H9 (cell line): ENCODE data around the gene LMF2. TPM values are rescaled to one million over a fixed set of nuclear protein-coding genes. Genes with fewer than 3 reads are reported as not detected.

Experiments
- DNase-seq: peaks from one replicate; pipeline ENCODE4 v3.0.0-alpha.2; 2017
- H2AFZ ChIP-seq: one replicate; pipeline ENCODE4 v1.6.1; 2013; ENCODE audit warnings: mild to moderate bottlenecking, low read length, control low read depth, moderate library complexity
- H2AK5ac ChIP-seq: 2 replicates; pipeline ENCODE4 v1.6.1; 2013; ENCODE audit warnings: low read length, control low read depth, mixed read lengths; ENCODE audit not compliant: insufficient read length
- H2BK120ac ChIP-seq: one replicate; pipeline ENCODE4 v1.6.1; 2013; ENCODE audit warnings: low read depth, mild to moderate bottlenecking, low read length, control low read depth, inconsistent platforms; ENCODE audit not compliant: poor library complexity, severe bottlenecking
- H2BK12ac ChIP-seq: 2 replicates; pipeline ENCODE4 v1.6.1; 2013; ENCODE audit warnings: low read length, control low read depth, mixed read lengths, low read depth; ENCODE audit not compliant: insufficient read length
- H2BK15ac ChIP-seq: 2 replicates; pipeline ENCODE4 v1.6.1; 2013; ENCODE audit warnings: low read depth, low read length, control low read depth
- H2BK20ac ChIP-seq: one replicate; pipeline ENCODE4 v1.6.1; 2013; ENCODE audit warnings: low read depth, mild to moderate bottlenecking, low read length, control low read depth, inconsistent platforms; ENCODE audit not compliant: poor library complexity, severe bottlenecking
- H2BK5ac ChIP-seq: 2 replicates; pipeline ENCODE4 v1.6.1; 2013; ENCODE audit warnings: low read length, control low read depth, mixed read lengths; ENCODE audit not compliant: insufficient read length
- H3K14ac ChIP-seq: 2 replicates; pipeline ENCODE4 v1.6.1; 2013; ENCODE audit warnings: low read length, control low read depth; ENCODE audit not compliant: insufficient read depth
- H3K18ac ChIP-seq: 2 replicates; pipeline ENCODE4 v1.6.1; 2013; ENCODE audit warnings: low read depth, mild to moderate bottlenecking, mixed read lengths, low read length, control low read depth; ENCODE audit not compliant: insufficient read length
- H3K23ac ChIP-seq: 2 replicates; pipeline ENCODE4 v1.6.1; 2013; ENCODE audit warnings: low read length, control low read depth, mixed read lengths, low read depth; ENCODE audit not compliant: insufficient read length
- H3K23me2 ChIP-seq: 2 replicates; pipeline ENCODE4 v1.6.1; 2013; ENCODE audit warnings: low read depth, mild to moderate bottlenecking, mixed read lengths, low read length, control low read depth; ENCODE audit not compliant: insufficient read length, poor library complexity, severe bottlenecking
- H3K27ac ChIP-seq: 2 replicates; pipeline ENCODE4 v1.5.1; 2013; ENCODE audit warnings: low read length, control low read depth, mixed read lengths, low read depth; ENCODE audit not compliant: insufficient read length
- H3K27me3 ChIP-seq: 2 replicates; pipeline ENCODE4 v1.6.1; 2013; ENCODE audit warnings: low read length, control low read depth, inconsistent platforms; ENCODE audit not compliant: insufficient read depth
- H3K4ac ChIP-seq: 2 replicates; pipeline ENCODE4 v1.6.1; 2013; ENCODE audit warnings: low read depth, mild to moderate bottlenecking, control low read depth, inconsistent platforms, low read length, moderate library complexity
- H3K4me1 ChIP-seq: 2 replicates; pipeline ENCODE4 v1.6.1; 2013; ENCODE audit warnings: low read length, control low read depth, inconsistent platforms; ENCODE audit not compliant: insufficient read depth
- H3K4me2 ChIP-seq: 2 replicates; pipeline ENCODE4 v1.6.1; 2013; ENCODE audit warnings: low read length, control low read depth, mixed read lengths; ENCODE audit not compliant: insufficient read length, insufficient read depth
- H3K56ac ChIP-seq: 2 replicates; pipeline ENCODE4 v1.6.1; 2013; ENCODE audit warnings: low read depth, mild to moderate bottlenecking, mixed read lengths, low read length, control low read depth; ENCODE audit not compliant: insufficient read length
- H3K79me1 ChIP-seq: 2 replicates; pipeline ENCODE4 v1.6.1; 2013; ENCODE audit warnings: low read depth, mild to moderate bottlenecking, moderate library complexity, low read length, control low read depth, inconsistent platforms; ENCODE audit not compliant: insufficient read depth, poor library complexity, severe bottlenecking
- H3K79me2 ChIP-seq: 2 replicates; pipeline ENCODE4 v1.6.1; 2013; ENCODE audit warnings: low read length, control low read depth, inconsistent platforms; ENCODE audit not compliant: insufficient read depth
- H3K9ac ChIP-seq: 2 replicates; pipeline ENCODE4 v1.6.1; 2013; ENCODE audit warnings: low read length, control low read depth, mixed read lengths; ENCODE audit not compliant: insufficient read length; ENCODE audit errors: extremely low read depth
- H3K9me3 ChIP-seq: one replicate; pipeline ENCODE4 v1.6.1; 2013; ENCODE audit warnings: low read depth, low read length, inconsistent platforms; ENCODE audit not compliant: control insufficient read depth
- H3T11ph ChIP-seq: one replicate; pipeline ENCODE4 v1.6.1; 2013; ENCODE audit warnings: mild to moderate bottlenecking, low read length, control low read depth, inconsistent platforms
- H4K20me1 ChIP-seq: one replicate; pipeline ENCODE4 v1.6.1; 2013; ENCODE audit not compliant: control insufficient read depth, insufficient read length, insufficient read depth
- H4K5ac ChIP-seq: 2 replicates; pipeline ENCODE4 v1.6.1; 2013; ENCODE audit warnings: low read depth, mild to moderate bottlenecking, mixed read lengths, low read length, control low read depth; ENCODE audit not compliant: insufficient read length
- H4K8ac ChIP-seq: replicated peaks from 2 replicates; pipeline ENCODE4 v1.6.1; 2013; ENCODE audit warnings: low read length, control low read depth, mixed read lengths, low read depth; ENCODE audit not compliant: insufficient read length
- H4K91ac ChIP-seq: 2 replicates; pipeline ENCODE4 v1.6.1; 2013; ENCODE audit warnings: low read depth, mild to moderate bottlenecking, moderate library complexity, mixed read lengths, low read length, control low read depth; ENCODE audit not compliant: insufficient read length
- H3K27ac Mint-ChIP-seq, 3 experiments: 2 replicates in 2 of 3; 3 replicates in 1 of 3; pipeline ENCODE4 v1.8.0; 2020 to 2021; ENCODE audit warnings: mixed read lengths in 3 of 3, mild to moderate bottlenecking in 1 of 3, moderate library complexity in 1 of 3
- H3K27me3 Mint-ChIP-seq: 2 replicates; pipeline ENCODE4 v1.8.0; 2021; ENCODE audit warnings: low read depth, mild to moderate bottlenecking, moderate library complexity, mixed read lengths
- H3K36me3 Mint-ChIP-seq, 3 experiments: 2 replicates in 2 of 3; 3 replicates in 1 of 3; pipeline ENCODE4 v1.8.0; 2020 to 2021; ENCODE audit warnings: low read depth in 3 of 3, mixed read lengths in 3 of 3; ENCODE audit not compliant: insufficient read depth in 1 of 3
- H3K4me1 Mint-ChIP-seq, 2 experiments: 2 replicates each; pipeline ENCODE4 v1.8.0; 2020; ENCODE audit warnings: mixed read lengths in 2 of 2
- H3K4me3 Mint-ChIP-seq, 2 experiments: 2 replicates in 1 of 2; 3 replicates in 1 of 2; pipeline ENCODE4 v1.8.0; 2020 to 2021; ENCODE audit warnings: mild to moderate bottlenecking in 2 of 2, mixed read lengths in 2 of 2, moderate library complexity in 1 of 2
- H3K9me3 Mint-ChIP-seq, 2 experiments: 2 replicates in 1 of 2; 3 replicates in 1 of 2; pipeline ENCODE4 v1.8.0; 2020; ENCODE audit warnings: mild to moderate bottlenecking in 2 of 2, mixed read lengths in 2 of 2, moderate library complexity in 1 of 2
- WGBS: extraction: QIAGEN DNeasy Blood & Tissue Kit; methylation state at CpG from one replicate; pipeline ENCODE4 v1.1.7; 2013; ENCODE audit warnings: missing lambda C conversion rate, low lambda C conversion rate, mixed read lengths; ENCODE audit not compliant: insufficient read length; ENCODE audit errors: extremely low coverage; 5-methylcytosine and 5-hydroxymethylcytosine counted together
- total RNA-seq: library from RNA; stranded (reverse); gene quantifications from 2 replicates; pipeline ENCODE4 v1.2.1, GENCODE V29; 2021
- TF ChIP-seq, protein P1 (sequence below): fragments of 200-600 bp; sonication (generic); conservative IDR thresholded peaks from 3 replicates; pipeline ENCODE4 v1.8.0; 2021; ENCODE audit warnings: antibody characterized with exemption, mild to moderate bottlenecking

The LMF2 gene
- total RNA-seq, 1 experiment from 2014 or later = 43.6 TPM

DNA sequence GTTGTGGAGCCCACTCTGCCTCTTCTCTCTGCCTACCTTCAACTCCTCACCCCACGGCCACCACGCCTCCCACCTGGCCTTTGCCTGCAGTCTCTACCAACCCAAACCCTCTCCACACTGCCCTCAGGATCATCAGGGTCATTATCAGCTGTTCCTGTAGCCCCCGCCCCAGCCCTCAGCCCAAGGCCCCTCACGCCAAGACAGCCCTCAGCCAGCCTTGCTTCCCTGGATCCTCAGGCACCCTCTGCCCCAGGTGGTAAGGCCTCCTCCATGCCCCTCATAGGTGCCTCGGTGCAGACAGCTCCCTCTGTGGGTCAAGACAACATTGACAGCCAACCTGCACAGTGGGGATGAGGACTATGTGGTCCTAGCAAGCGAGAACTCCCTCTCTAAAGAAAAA, 34.4 kb downstream of the LMF2 start:
- Histone ChIP-seq H3K79me2 (peaks cover 16% of the 10 kb centered on the region; the same call in 1 of the 2 replicates), H3K27me3 (no peaks in the 10 kb centered on the region), H2BK15ac (no peak overlapping the region), H3K56ac (no peak overlapping the region), H4K20me1 (peaks cover 4% of the 10 kb centered on the region), H3K23ac (no peak overlapping the region), H2BK120ac (no peak overlapping the region), H3T11ph (no peak overlapping the region), H2BK5ac (no peak overlapping the region), H2AFZ (no peak overlapping the region), H3K14ac (no peak overlapping the region), H2BK20ac (no peak overlapping the region), H3K4ac (no peak overlapping the region), H3K18ac (no peak overlapping the region), H3K23me2 (peaks cover 11% of the 10 kb centered on the region), H3K4me2 (no peak overlapping the region), H4K5ac (no peak overlapping the region), H2BK12ac (no peak overlapping the region), H3K9me3 (no peaks in the 10 kb centered on the region), H3K27ac (no peak overlapping the region), H3K9ac (no peak overlapping the region), H4K91ac (no peak overlapping the region), H3K79me1 (peaks cover 19% of the 10 kb centered on the region), H2AK5ac (no peak overlapping the region), H4K8ac (no peak overlapping the region), H3K4me1 (no peaks in the 10 kb centered on the region; the same call in 1 of the 2 replicates)
- peak overlapping the region; percentile 81 to 91 for H3K4me3 Mint-ChIP-seq
- peaks cover 10% of the 10 kb centered on the region; the same call in 1 of the 2 replicates for H3K27me3 Mint-ChIP-seq
- peak overlapping the region in 1 of 3 experiments; percentile 18; a peak in 2 of 7 replicates for H3K27ac Mint-ChIP-seq
- H3K4me1 Mint-ChIP-seq = peaks cover 38 to 39% of the 10 kb centered on the region in 2 experiments
- TF ChIP-seq, protein P1, sequence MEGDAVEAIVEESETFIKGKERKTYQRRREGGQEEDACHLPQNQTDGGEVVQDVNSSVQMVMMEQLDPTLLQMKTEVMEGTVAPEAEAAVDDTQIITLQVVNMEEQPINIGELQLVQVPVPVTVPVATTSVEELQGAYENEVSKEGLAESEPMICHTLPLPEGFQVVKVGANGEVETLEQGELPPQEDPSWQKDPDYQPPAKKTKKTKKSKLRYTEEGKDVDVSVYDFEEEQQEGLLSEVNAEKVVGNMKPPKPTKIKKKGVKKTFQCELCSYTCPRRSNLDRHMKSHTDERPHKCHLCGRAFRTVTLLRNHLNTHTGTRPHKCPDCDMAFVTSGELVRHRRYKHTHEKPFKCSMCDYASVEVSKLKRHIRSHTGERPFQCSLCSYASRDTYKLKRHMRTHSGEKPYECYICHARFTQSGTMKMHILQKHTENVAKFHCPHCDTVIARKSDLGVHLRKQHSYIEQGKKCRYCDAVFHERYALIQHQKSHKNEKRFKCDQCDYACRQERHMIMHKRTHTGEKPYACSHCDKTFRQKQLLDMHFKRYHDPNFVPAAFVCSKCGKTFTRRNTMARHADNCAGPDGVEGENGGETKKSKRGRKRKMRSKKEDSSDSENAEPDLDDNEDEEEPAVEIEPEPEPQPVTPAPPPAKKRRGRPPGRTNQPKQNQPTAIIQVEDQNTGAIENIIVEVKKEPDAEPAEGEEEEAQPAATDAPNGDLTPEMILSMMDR = peak; percentile 51
- peaks cover 0 to 7% (median 2%) of the 10 kb centered on the region in 3 experiments; a peak in 4 of 7 replicates for H3K36me3 Mint-ChIP-seq
- no peaks in the 10 kb centered on the region for H3K9me3 Mint-ChIP-seq
- DNase-seq = no peak
- WGBS = no CpG with 5 or more reads among the region's 6 CpGs
